HL-60 (cell line): ENCODE results near the gene KHSRP.

Experiments used
- POLR2AphosphoS5 ChIP-seq: IDR thresholded peaks from 2 replicates; pipeline ENCODE4 v1.6.1; 2012; ENCODE audit warnings: low read depth
- SPI1 ChIP-seq: IDR thresholded peaks from 2 replicates; pipeline ENCODE4 v1.6.1; 2012; ENCODE audit warnings: low read depth, mild to moderate bottlenecking, borderline replicate concordance
- TF ChIP-seq, protein P1 (sequence below): IDR thresholded peaks from one replicate; pipeline ENCODE4 v1.5.1; 2011; ENCODE audit warnings: low read length, control low read depth, inconsistent platforms; ENCODE audit not compliant: insufficient read depth
- TF ChIP-seq, protein P2 (sequence below): IDR thresholded peaks from 2 replicates; pipeline ENCODE4 v1.6.1; 2012; ENCODE audit warnings: low read depth; ENCODE audit not compliant: insufficient replicate concordance

DNA sequence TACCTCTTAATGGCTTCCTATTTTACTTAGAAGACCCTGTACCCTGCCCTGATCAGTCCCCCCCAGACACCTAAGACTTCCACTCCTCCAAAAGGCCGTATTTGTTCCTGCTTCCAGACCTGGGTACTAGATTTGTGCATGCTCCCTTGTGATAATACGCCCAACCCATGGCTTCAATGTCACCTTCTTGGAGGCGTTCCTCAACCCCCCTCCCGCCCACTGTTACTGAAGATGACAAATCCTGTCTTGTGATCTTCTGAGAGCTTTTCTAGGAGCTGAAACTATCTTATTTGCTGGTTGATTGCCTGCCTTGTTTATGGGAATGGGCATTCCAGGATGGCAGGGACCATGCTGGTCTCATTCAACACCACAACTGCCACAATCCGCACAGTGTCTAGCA is 25.6 kb upstream of the KHSRP start:
- TF ChIP-seq, protein P1, sequence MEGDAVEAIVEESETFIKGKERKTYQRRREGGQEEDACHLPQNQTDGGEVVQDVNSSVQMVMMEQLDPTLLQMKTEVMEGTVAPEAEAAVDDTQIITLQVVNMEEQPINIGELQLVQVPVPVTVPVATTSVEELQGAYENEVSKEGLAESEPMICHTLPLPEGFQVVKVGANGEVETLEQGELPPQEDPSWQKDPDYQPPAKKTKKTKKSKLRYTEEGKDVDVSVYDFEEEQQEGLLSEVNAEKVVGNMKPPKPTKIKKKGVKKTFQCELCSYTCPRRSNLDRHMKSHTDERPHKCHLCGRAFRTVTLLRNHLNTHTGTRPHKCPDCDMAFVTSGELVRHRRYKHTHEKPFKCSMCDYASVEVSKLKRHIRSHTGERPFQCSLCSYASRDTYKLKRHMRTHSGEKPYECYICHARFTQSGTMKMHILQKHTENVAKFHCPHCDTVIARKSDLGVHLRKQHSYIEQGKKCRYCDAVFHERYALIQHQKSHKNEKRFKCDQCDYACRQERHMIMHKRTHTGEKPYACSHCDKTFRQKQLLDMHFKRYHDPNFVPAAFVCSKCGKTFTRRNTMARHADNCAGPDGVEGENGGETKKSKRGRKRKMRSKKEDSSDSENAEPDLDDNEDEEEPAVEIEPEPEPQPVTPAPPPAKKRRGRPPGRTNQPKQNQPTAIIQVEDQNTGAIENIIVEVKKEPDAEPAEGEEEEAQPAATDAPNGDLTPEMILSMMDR = no peak
- TF ChIP-seq, protein P2, sequence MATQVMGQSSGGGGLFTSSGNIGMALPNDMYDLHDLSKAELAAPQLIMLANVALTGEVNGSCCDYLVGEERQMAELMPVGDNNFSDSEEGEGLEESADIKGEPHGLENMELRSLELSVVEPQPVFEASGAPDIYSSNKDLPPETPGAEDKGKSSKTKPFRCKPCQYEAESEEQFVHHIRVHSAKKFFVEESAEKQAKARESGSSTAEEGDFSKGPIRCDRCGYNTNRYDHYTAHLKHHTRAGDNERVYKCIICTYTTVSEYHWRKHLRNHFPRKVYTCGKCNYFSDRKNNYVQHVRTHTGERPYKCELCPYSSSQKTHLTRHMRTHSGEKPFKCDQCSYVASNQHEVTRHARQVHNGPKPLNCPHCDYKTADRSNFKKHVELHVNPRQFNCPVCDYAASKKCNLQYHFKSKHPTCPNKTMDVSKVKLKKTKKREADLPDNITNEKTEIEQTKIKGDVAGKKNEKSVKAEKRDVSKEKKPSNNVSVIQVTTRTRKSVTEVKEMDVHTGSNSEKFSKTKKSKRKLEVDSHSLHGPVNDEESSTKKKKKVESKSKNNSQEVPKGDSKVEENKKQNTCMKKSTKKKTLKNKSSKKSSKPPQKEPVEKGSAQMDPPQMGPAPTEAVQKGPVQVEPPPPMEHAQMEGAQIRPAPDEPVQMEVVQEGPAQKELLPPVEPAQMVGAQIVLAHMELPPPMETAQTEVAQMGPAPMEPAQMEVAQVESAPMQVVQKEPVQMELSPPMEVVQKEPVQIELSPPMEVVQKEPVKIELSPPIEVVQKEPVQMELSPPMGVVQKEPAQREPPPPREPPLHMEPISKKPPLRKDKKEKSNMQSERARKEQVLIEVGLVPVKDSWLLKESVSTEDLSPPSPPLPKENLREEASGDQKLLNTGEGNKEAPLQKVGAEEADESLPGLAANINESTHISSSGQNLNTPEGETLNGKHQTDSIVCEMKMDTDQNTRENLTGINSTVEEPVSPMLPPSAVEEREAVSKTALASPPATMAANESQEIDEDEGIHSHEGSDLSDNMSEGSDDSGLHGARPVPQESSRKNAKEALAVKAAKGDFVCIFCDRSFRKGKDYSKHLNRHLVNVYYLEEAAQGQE = no peak
- TF ChIP-seq POLR2AphosphoS5 = no peak
- TF ChIP-seq SPI1 = no peak
